Ovary (tissue), 9 donors: ENCODE measurements around the gene AKAIN1. TPM values are rescaled to one million over a fixed set of nuclear protein-coding genes. Genes with fewer than 3 reads are reported as not detected.

Experiments used
- DNase-seq, 5 donors: peaks; one replicate each; pipeline ENCODE4 v3.0.0-alpha.2; 2019 to 2020
- H3K27ac ChIP-seq, 2 donors: fragments of 200-600 bp; one replicate each; pipeline versions ENCODE4 v1.5.1 to v1.8.0; 2019 to 2022
- H3K27me3 ChIP-seq: fragments of 200-600 bp; one replicate; pipeline ENCODE4 v1.8.0; 2022
- H3K36me3 ChIP-seq: fragments of 200-600 bp; sonication (generic); one replicate; pipeline ENCODE4 v1.5.1; 2019
- H3K4me1 ChIP-seq: one replicate; pipeline ENCODE4 v1.8.1; 2013; ENCODE audit warnings: mild to moderate bottlenecking, moderate library complexity; ENCODE audit not compliant: insufficient read depth
- H3K4me3 ChIP-seq: fragments of 200-600 bp; sonication (generic); one replicate; pipeline ENCODE4 v1.5.1; 2017
- H3K9me3 ChIP-seq, 2 donors: fragments of 200-600 bp in 1 of 2; sonication (generic) in 1 of 2; one replicate each; pipeline versions ENCODE4 v1.5.1 to v1.8.1; 2013 to 2019; ENCODE audit warnings: mild to moderate bottlenecking in 1 of 2, moderate library complexity in 1 of 2
- CTCF ChIP-seq, 3 donors: fragments of 450-650 bp in 2 of 3; fragments of 200-600 bp in 1 of 3; IDR thresholded peaks; one replicate each; pipeline versions ENCODE4 v1.5.1 to v1.8.0; 2016 to 2022; ENCODE audit warnings: antibody characterized with exemption in 3 of 3, mild to moderate bottlenecking in 1 of 3
- EP300 ChIP-seq: sonication (generic); formaldehyde crosslinking; IDR thresholded peaks from one replicate; pipeline ENCODE4 v1.6.1; 2017; ENCODE audit warnings: antibody characterized with exemption
- POLR2A ChIP-seq: fragments of 450-650 bp; IDR thresholded peaks from one replicate; pipeline ENCODE4 v1.6.1; 2017; ENCODE audit warnings: antibody characterized with exemption, mild to moderate bottlenecking, moderate library complexity
- WGBS, 3 donors: extraction: QIAGEN DNeasy Blood & Tissue Kit in 1 of 3; methylation state at CpG; one replicate each; pipeline versions ENCODE4 v1.1.5 to v1.1.7; 2013 to 2017; 5-methylcytosine and 5-hydroxymethylcytosine counted together
- intact Hi-C, 4 donors: fragments of 100-400 bp; cut with DNase I; formaldehyde crosslinking; loops; one replicate each; pipeline versions ENCODE4 v1.11.0 to v1.15.1; 2022 to 2023
- polyA plus RNA-seq, 2 donors: library from polyadenylated mRNA; stranded (reverse); fragments of 200-250 nt in 1 of 2; fragments of 350-450 nt in 1 of 2; fragmentation: Illumina TruSeq in 1 of 2; extraction: RNeasy Lipid Tissue Mini Kit (QIAGEN cat#74804) in 1 of 2; gene quantifications; one replicate each; pipeline ENCODE4 v1.2.3, GENCODE V29; 2013 to 2014
- total RNA-seq, 7 donors: library from RNA; depleted of rRNA in 2 of 7; stranded (reverse); fragments of >200 nt in 2 of 7; fragmentation: NEBNext Ultra II Directional in 3 of 7; extraction: Animal tissue kit (Norgen Biotek cat#: 25700) in 3 of 7; gene quantifications; one replicate each; pipeline versions ENCODE4 v1.1.0 to v1.2.4, GENCODE V29; 2016 to 2023
- donor health status: DM: no; HTN: no; CAD: no; lungs with moderate emphysema.
- donor health status: DM: no; HTN: no; CAD: no.
- donor health status: Bipolar disorder and iron deficiency.
- donor health status: DM: yes; HTN: yes; CAD: no.
- donor health status: DM: no; HTN: no; CAD: no.
- donor health status: DM: yes; HTN: yes; CAD: no.

AKAIN1 gene
- total and polyA plus RNA-seq, 9 donors: not detected

GRCh38 chr18:5178519-5178918 is 18.5 kb downstream of the AKAIN1 start:
- Histone ChIP-seq H3K9me3 (no peaks in the 10 kb centered on the region), H3K4me3 (no peak overlapping the region), H3K27ac (no peak overlapping the region), H3K27me3 (no peaks in the 10 kb centered on the region), H3K36me3 (no peaks in the 10 kb centered on the region), H3K4me1 (no peaks in the 10 kb centered on the region)
- 79 to 92% (median 89%) methylated on average over 1 of the region's 1 CpG for WGBS, 3 donors
- intact Hi-C loops: no loop called here
- TF ChIP-seq EP300 (no peak), CTCF (IDR thresholded peaks at IDR 0.05) (no peak), POLR2A (no peak)
- DNase-seq: no peak

GRCh38 chr18:5175378-5175777 is 21.7 kb downstream of the AKAIN1 start:
- no peak for TF ChIP-seq CTCF (IDR thresholded peaks at IDR 0.05)
- TF ChIP-seq EP300: no peak
- TF ChIP-seq POLR2A: no peak
- Histone ChIP-seq H3K4me1 (no peaks in the 10 kb centered on the region), H3K27ac (no peak overlapping the region), H3K27me3 (no peaks in the 10 kb centered on the region), H3K36me3 (no peaks in the 10 kb centered on the region), H3K4me3 (no peak overlapping the region), H3K9me3 (no peaks in the 10 kb centered on the region)
- no peak for DNase-seq
- 62 to 75% (median 71%) methylated on average over 5 of the region's 5 CpGs for WGBS, 3 donors
- intact Hi-C loops: no loop called here

GRCh38 chr18:5173646-5174045 is 23.4 kb downstream of the AKAIN1 start:
- Histone ChIP-seq H3K4me1 (no peaks in the 10 kb centered on the region), H3K4me3 (no peak overlapping the region), H3K36me3 (no peaks in the 10 kb centered on the region), H3K27ac (no peak overlapping the region), H3K27me3 (no peaks in the 10 kb centered on the region), H3K9me3 (no peaks in the 10 kb centered on the region)
- intact Hi-C loops: no loop called here
- TF ChIP-seq CTCF (IDR thresholded peaks at IDR 0.05): no peak
- TF ChIP-seq EP300: no peak
- no peak for TF ChIP-seq POLR2A
- 74 to 84% (median 75%) methylated on average over 6 of the region's 6 CpGs for WGBS, 3 donors
- DNase-seq: no peak

DNA sequence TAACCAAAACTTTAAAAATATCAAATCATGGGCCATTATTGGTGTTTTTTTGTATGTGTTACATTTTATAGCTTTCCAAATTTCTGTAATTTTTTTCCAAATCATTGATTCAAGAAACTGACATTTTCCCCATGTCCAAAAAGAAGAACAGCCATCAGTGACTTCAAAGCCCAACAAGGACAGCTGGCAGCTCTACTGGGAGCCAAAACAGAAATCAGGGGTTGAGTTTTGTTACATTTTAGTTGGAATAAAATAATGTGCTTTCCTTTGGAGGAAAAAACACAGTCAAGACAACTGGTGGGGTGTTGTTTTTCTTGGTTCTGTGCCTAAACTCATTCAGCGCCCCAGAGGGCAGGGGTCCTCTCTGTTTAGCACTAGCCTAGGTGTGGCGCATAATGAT is 23.8 kb downstream of the AKAIN1 start:
- Histone ChIP-seq H3K27ac (no peak overlapping the region), H3K9me3 (no peaks in the 10 kb centered on the region), H3K36me3 (no peaks in the 10 kb centered on the region), H3K27me3 (no peaks in the 10 kb centered on the region), H3K4me1 (no peaks in the 10 kb centered on the region), H3K4me3 (no peak overlapping the region)
- intact Hi-C loops: no loop called here
- DNase-seq: no peak
- no peak for TF ChIP-seq EP300
- TF ChIP-seq POLR2A: no peak
- no peak for TF ChIP-seq CTCF (IDR thresholded peaks at IDR 0.05)
- 73 to 83% (median 79%) methylated on average over 2 of the region's 2 CpGs for WGBS, 3 donors

GRCh38 chr18:5167831-5168230 is 29.2 kb downstream of the AKAIN1 start:
- intact Hi-C loops: no loop called here
- Histone ChIP-seq H3K9me3 (no peaks in the 10 kb centered on the region), H3K4me1 (no peaks in the 10 kb centered on the region), H3K27ac (no peak overlapping the region), H3K36me3 (no peaks in the 10 kb centered on the region), H3K27me3 (no peaks in the 10 kb centered on the region), H3K4me3 (no peak overlapping the region)
- no peak for TF ChIP-seq EP300
- TF ChIP-seq POLR2A: no peak
- TF ChIP-seq CTCF (IDR thresholded peaks at IDR 0.05): no peak
- 43 to 66% (median 53%) methylated on average over 2 of the region's 2 CpGs for WGBS, 3 donors
- DNase-seq: no peak
